HUES48 (cell line): ENCODE data around the gene HYI.

Source experiments
- H3K27ac ChIP-seq: one replicate; pipeline ENCODE4 v1.7.0; 2013; ENCODE audit warnings: low read depth, low read length, inconsistent platforms
- H3K27me3 ChIP-seq: 2 replicates; pipeline ENCODE4 v1.6.1; 2013; ENCODE audit warnings: mild to moderate bottlenecking, low read length; ENCODE audit not compliant: control insufficient read depth, insufficient read depth
- H3K36me3 ChIP-seq: 2 replicates; pipeline ENCODE4 v1.6.1; 2013; ENCODE audit warnings: low read length; ENCODE audit not compliant: control insufficient read depth, insufficient read depth
- H3K4me1 ChIP-seq: 2 replicates; pipeline ENCODE4 v1.6.1; 2013; ENCODE audit warnings: mild to moderate bottlenecking, low read length; ENCODE audit not compliant: control insufficient read depth, insufficient read depth
- H3K4me3 ChIP-seq: 2 replicates; pipeline ENCODE4 v1.5.1; 2013; ENCODE audit warnings: mild to moderate bottlenecking, low read depth, low read length
- H3K9ac ChIP-seq: 2 replicates; pipeline ENCODE4 v1.6.1; 2013; ENCODE audit warnings: mild to moderate bottlenecking, low read depth, low read length, moderate library complexity
- H3K9me3 ChIP-seq: 2 replicates; pipeline ENCODE4 v1.6.1; 2013; ENCODE audit warnings: low read length; ENCODE audit not compliant: control insufficient read depth, insufficient read depth

HYI gene

GRCh38 chr1:43436371-43436770, 17.4 kb downstream of the HYI start:
- H3K36me3 ChIP-seq = peaks cover 60% of the 10 kb centered on the region
- no peak overlapping the region for H3K4me3 ChIP-seq
- no peak overlapping the region for H3K9ac ChIP-seq
- no peaks in the 10 kb centered on the region for H3K27me3 ChIP-seq
- no peaks in the 10 kb centered on the region for H3K9me3 ChIP-seq
- no peaks in the 10 kb centered on the region for H3K4me1 ChIP-seq
- H3K27ac ChIP-seq = no peak overlapping the region

GRCh38 chr1:43435146-43436145, 18.3 kb downstream of the HYI start:
- Histone ChIP-seq H3K36me3 (peaks cover 65% of the 10 kb centered on the region), H3K9ac (no peak overlapping the region)

GRCh38 chr1:43434256-43434655, 19.5 kb downstream of the HYI start:
- H3K9me3 ChIP-seq = no peaks in the 10 kb centered on the region
- H3K9ac ChIP-seq = no peak overlapping the region
- no peaks in the 10 kb centered on the region for H3K27me3 ChIP-seq
- no peaks in the 10 kb centered on the region for H3K4me1 ChIP-seq
- H3K4me3 ChIP-seq = no peak overlapping the region
- H3K27ac ChIP-seq = no peak overlapping the region
- peaks cover 67% of the 10 kb centered on the region for H3K36me3 ChIP-seq

More at GRCh38 chr1:43435146-43436145, 18.3 kb downstream of the HYI start:
- H3K4me3 ChIP-seq = no peak overlapping the region
- H3K9me3 ChIP-seq = no peaks in the 10 kb centered on the region
- no peak overlapping the region for H3K27ac ChIP-seq
- H3K27me3 ChIP-seq = no peaks in the 10 kb centered on the region
- no peaks in the 10 kb centered on the region for H3K4me1 ChIP-seq

GRCh38 chr1:43432907-43433306, 20.8 kb downstream of the HYI start:
- Histone ChIP-seq H3K4me1 (no peaks in the 10 kb centered on the region), H3K36me3 (peaks cover 68% of the 10 kb centered on the region), H3K9me3 (no peaks in the 10 kb centered on the region), H3K27ac (no peak overlapping the region), H3K27me3 (no peaks in the 10 kb centered on the region), H3K4me3 (no peak overlapping the region), H3K9ac (no peak overlapping the region)

- no peak overlapping the region for H3K27ac ChIP-seq
- H3K9ac ChIP-seq = no peak overlapping the region
- H3K4me3 ChIP-seq = no peak overlapping the region
- no peaks in the 10 kb centered on the region for H3K4me1 ChIP-seq
- H3K9me3 ChIP-seq = no peaks in the 10 kb centered on the region
- no peaks in the 10 kb centered on the region for H3K27me3 ChIP-seq
- peaks cover 74% of the 10 kb centered on the region for H3K36me3 ChIP-seq
Measured at GRCh38 chr1:43432171-43432860, 21.4 kb downstream of the HYI start.

- Histone ChIP-seq H3K27me3 (no peaks in the 10 kb centered on the region), H3K27ac (no peak overlapping the region), H3K9me3 (no peaks in the 10 kb centered on the region), H3K4me3 (no peak overlapping the region), H3K4me1 (no peaks in the 10 kb centered on the region), H3K9ac (no peak overlapping the region), H3K36me3 (peaks cover 80% of the 10 kb centered on the region)
Measured at GRCh38 chr1:43431676-43432075, 22.1 kb downstream of the HYI start.

GRCh38 chr1:43430831-43431230, 22.9 kb downstream of the HYI start:
- Histone ChIP-seq H3K4me3 (no peak overlapping the region), H3K27ac (no peak overlapping the region), H3K36me3 (peaks cover 89% of the 10 kb centered on the region), H3K9ac (no peak overlapping the region), H3K4me1 (no peaks in the 10 kb centered on the region), H3K27me3 (no peaks in the 10 kb centered on the region), H3K9me3 (no peaks in the 10 kb centered on the region)

- H3K27ac ChIP-seq = no peak overlapping the region
- H3K9ac ChIP-seq = no peak overlapping the region
- peaks cover 85% of the 10 kb centered on the region for H3K36me3 ChIP-seq
Measured at GRCh38 chr1:43427941-43428340, 25.8 kb downstream of the HYI start.

DNA sequence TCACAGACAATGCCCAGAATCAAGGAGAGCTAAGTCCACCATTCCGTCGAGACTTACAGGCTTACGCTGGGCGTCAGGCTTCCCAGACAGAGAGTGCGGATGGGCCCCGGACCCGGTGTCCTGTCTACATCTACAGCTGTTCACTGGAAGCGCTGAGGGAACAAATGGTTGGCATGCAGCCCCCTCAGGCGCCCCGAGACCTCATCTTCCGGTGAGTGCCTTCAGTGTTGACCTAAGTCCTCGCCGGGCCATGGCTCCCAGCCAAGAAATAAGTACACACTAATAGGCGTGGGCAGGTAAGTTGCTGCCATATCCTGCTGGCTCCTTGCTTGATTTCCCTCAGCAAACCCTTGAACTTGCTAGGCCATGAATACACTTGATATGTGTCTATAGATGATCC, 26.2 kb downstream of the HYI start:
- no peaks in the 10 kb centered on the region for H3K9me3 ChIP-seq
- H3K9ac ChIP-seq = no peak overlapping the region
- no peaks in the 10 kb centered on the region for H3K27me3 ChIP-seq
- H3K27ac ChIP-seq = no peak overlapping the region
- 0 out of 2 replicates have a peak, but pooled peaks cover 3% of the 10 kb centered on the region for H3K4me1 ChIP-seq
- H3K4me3 ChIP-seq = no peak overlapping the region
- peaks cover 81% of the 10 kb centered on the region for H3K36me3 ChIP-seq

More at GRCh38 chr1:43427941-43428340, 25.8 kb downstream of the HYI start:
- Histone ChIP-seq H3K9me3 (no peaks in the 10 kb centered on the region), H3K4me3 (no peak overlapping the region), H3K27me3 (no peaks in the 10 kb centered on the region), H3K4me1 (no peaks in the 10 kb centered on the region)

DNA sequence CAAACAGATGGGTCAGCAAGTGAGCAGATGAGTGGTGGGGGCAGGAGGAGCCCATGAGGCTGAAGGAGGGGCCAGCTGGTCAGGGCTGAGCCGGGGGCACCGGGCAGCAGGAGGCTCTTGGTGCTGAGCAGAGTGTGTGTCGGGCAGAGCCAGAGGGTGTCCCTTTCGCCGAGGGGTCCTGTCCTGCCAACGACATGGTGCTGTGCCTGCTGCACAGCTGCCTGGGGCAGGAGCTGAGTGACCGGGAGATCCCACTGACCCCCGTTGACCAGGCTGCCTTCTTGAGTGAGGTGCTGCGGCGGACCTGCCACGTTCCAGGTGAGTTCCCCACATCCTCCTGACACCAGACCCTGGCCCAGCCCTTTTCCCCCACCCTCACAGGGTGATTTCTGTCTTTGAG, 27.5 kb downstream of the HYI start:
- Histone ChIP-seq H3K27me3 (no peaks in the 10 kb centered on the region), H3K36me3 (peaks cover 79% of the 10 kb centered on the region), H3K9me3 (no peaks in the 10 kb centered on the region), H3K27ac (no peak overlapping the region), H3K9ac (no peak overlapping the region), H3K4me3 (no peak overlapping the region), H3K4me1 (peaks cover 8% of the 10 kb centered on the region; the same call in 1 of the 2 replicates)

DNA sequence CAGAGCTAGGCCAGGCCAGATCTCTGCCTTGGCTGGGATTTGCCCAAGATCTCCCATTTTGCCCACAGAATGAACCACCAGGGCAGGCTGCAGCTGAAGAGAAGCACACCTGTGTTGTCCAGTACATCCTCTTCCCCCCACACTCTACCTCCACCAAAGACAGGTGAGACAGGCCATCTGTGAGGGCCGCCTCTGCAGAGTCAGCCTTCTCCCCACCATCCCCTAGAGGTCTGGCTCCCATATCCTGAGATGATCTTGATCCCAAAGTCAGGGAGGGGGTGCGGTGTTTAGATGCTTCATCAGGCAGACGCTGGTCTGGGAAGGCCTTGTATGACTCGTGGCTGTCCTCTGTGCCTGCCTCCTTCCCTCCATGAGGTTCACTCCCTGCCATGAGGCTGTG, 28.7 kb downstream of the HYI start:
- Histone ChIP-seq H3K9ac (no peak overlapping the region), H3K27ac (no peak overlapping the region), H3K36me3 (peaks cover 79% of the 10 kb centered on the region), H3K4me3 (no peak overlapping the region), H3K9me3 (no peaks in the 10 kb centered on the region), H3K27me3 (no peaks in the 10 kb centered on the region), H3K4me1 (peaks cover 8% of the 10 kb centered on the region; the same call in 1 of the 2 replicates)
